Cardiac muscle cell (in vitro differentiated cells and primary cell): ENCODE data around the gene CCHCR1. TPM values are rescaled to one million over a fixed set of nuclear protein-coding genes. Genes with fewer than 3 reads are reported as not detected.

Experiments used
- DNase-seq, 2 donors: peaks; one replicate each; pipeline versions ENCODE4 v3.0.0 to v3.0.0-alpha.2; 2010 to 2017; ENCODE audit warnings: low read depth in 1 of 2, low spot score in 1 of 2
- H3K27ac ChIP-seq: fragments of 200-600 bp; sonication (generic); 2 replicates; pipeline ENCODE4 v1.5.1; 2016
- H3K27me3 ChIP-seq: fragments of 200-600 bp; sonication (generic); 2 replicates; pipeline ENCODE4 v1.6.0; 2016; ENCODE audit warnings: control low read depth
- H3K36me3 ChIP-seq: fragments of 200-600 bp; sonication (generic); 2 replicates; pipeline ENCODE4 v1.5.1; 2016; ENCODE audit warnings: control low read depth
- H3K4me1 ChIP-seq: fragments of 200-600 bp; sonication (generic); 2 replicates; pipeline ENCODE4 v1.8.1; 2017; ENCODE audit warnings: low read depth, mild to moderate bottlenecking, mixed run types
- H3K4me3 ChIP-seq: fragments of 200-600 bp; sonication (generic); 2 replicates; pipeline ENCODE4 v1.5.1; 2016; ENCODE audit warnings: mild to moderate bottlenecking
- H3K9me3 ChIP-seq: fragments of 200-600 bp; sonication (generic); 2 replicates; pipeline ENCODE4 v1.5.1; 2017; ENCODE audit warnings: low read depth, mild to moderate bottlenecking, control low read depth
- CTCF ChIP-seq: IDR thresholded peaks from 2 replicates; pipeline ENCODE4 v1.5.1; 2012; ENCODE audit warnings: low read depth, mild to moderate bottlenecking, low read length
- polyA plus RNA-seq: library from polyadenylated mRNA; unstranded; fragments of >200 nt; fragmentation: Nextera tagmentation; extraction: Ambion mirVana; gene quantifications from 2 replicates; pipeline ENCODE4 v1.2.1, GENCODE V29; 2016
- total RNA-seq: library from RNA; depleted of rRNA; stranded (reverse); fragments of >200 nt; gene quantifications from 2 replicates; pipeline ENCODE4 v1.2.3, GENCODE V29; 2016

The CCHCR1 gene
- total and polyA plus RNA-seq, 2 experiments from 2014 or later, result 29.1 to 55.5 TPM

GRCh38 chr6:31128093-31128676 is 29.4 kb downstream of the CCHCR1 start:
- H3K4me3 ChIP-seq, result no peak overlapping the region
- peaks cover 8% of the 10 kb centered on the region for H3K27me3 ChIP-seq
- peak; percentile 86 for TF ChIP-seq CTCF
- peak; percentile 48 to 75 for DNase-seq
- no peaks in the 10 kb centered on the region for H3K36me3 ChIP-seq
- H3K4me1 ChIP-seq, result no peaks in the 10 kb centered on the region
- H3K27ac ChIP-seq, result no peak overlapping the region
- no peaks in the 10 kb centered on the region for H3K9me3 ChIP-seq

DNA sequence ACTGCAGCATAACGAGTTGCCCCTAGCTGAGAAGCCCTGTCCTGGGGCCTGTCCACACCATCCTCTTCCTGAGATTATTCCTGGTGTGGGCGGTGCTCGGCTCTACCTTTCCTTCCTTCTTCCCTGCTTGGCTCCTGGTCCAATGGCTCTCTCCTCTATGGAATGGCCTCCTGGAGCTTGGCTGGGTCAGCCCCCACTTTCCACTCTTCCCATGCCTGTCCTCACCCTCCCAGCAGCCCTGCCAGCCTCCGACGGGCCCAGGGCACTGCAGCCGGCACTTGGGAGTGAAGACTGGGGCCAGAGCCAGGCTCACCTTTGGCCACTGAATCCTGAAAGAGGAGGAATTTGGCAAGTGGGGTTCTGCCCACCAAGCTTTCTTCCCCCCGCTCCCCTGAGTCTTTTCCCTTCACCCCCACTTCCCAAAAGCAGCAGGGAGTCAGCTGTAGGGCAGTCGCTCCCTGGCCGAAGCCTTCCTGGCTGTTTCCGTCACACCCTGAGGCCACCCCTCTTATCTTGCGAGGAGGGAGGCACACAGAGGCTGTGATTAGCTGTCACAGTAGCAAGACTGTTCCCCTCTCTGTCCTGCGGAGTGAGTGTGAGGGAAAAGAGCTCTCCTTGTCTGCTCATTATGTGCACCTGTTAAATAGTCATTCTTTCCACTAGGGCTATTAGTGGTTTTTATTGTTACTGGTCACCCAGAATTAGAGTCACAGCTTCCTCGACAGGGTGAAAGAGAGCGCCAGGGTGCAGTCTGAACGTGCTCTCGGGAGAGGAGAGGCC is 31.0 kb downstream of the CCHCR1 start:
- no peaks in the 10 kb centered on the region for H3K4me1 ChIP-seq
- no peak overlapping the region for H3K4me3 ChIP-seq
- peak overlapping the region; percentile 7 for H3K27ac ChIP-seq
- peaks cover 8% of the 10 kb centered on the region for H3K27me3 ChIP-seq
- no peak for TF ChIP-seq CTCF
- H3K36me3 ChIP-seq, result no peaks in the 10 kb centered on the region
- peak in 1 of 2 donors; percentile 33 for DNase-seq
- H3K9me3 ChIP-seq, result no peaks in the 10 kb centered on the region

- Histone ChIP-seq H3K9me3 (no peaks in the 10 kb centered on the region), H3K4me1 (no peaks in the 10 kb centered on the region), H3K4me3 (no peak overlapping the region), H3K36me3 (no peaks in the 10 kb centered on the region), H3K27ac (no peak overlapping the region), H3K27me3 (peaks cover 8% of the 10 kb centered on the region)
- no peak for TF ChIP-seq CTCF
- DNase-seq, result peak in 1 of 2 donors; percentile 38
Measured at GRCh38 chr6:31125586-31126363, 31.8 kb downstream of the CCHCR1 start.

- no peaks in the 10 kb centered on the region for H3K4me1 ChIP-seq
- DNase-seq, result peak in 1 of 2 donors; percentile 73
- H3K27ac ChIP-seq, result no peak overlapping the region
- TF ChIP-seq CTCF, result no peak
- H3K27me3 ChIP-seq, result peaks cover 8% of the 10 kb centered on the region
- H3K36me3 ChIP-seq, result no peaks in the 10 kb centered on the region
- no peaks in the 10 kb centered on the region for H3K9me3 ChIP-seq
- H3K4me3 ChIP-seq, result no peak overlapping the region
Measured at GRCh38 chr6:31125162-31125561, 32.4 kb downstream of the CCHCR1 start.

DNA sequence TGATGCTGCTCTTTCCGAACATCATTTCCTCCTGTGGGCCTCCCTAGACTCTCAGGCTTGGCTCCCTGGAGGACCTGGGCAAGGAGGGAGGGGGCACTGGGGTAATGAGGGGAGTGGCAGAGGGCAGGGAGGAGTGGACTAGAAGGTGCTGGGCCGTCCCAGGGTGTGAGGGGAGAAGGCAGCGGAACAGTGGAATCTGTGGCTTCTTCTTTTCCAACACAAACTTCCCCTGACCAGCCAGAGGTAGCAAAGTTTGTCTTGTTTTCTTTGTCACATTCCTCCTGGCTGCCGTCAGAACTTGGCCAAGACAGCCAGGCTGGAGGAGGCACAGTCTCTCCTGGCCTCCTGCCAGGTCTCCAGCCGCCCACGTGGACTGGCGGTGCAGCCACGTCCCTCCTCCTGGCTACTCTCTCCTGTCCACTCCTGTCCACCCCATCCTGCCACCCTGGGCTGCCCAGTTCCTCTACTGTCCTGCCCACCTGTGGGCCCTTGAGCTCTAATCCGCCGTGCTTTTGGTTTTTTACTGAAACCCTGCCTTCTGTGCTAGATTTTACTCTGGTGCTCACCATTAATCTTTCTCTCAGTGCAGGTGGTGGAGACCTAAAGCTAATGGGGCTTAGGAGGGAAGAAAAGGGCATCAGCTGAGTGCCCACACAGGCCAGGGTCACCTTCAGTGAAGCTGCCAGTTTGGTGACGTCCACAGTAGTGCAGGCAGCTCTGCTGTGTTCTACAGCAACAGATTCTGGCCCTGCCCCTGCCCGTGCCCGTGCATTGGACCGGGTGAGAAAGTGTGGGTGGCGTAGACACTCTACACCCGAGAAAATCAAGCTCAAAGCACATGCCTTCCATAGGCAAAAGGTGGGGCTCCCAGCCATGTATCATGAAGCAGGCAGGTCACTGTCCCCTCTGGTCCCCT is 34.6 kb downstream of the CCHCR1 start:
- Histone ChIP-seq H3K4me1 (no peaks in the 10 kb centered on the region), H3K27me3 (no peaks in the 10 kb centered on the region), H3K4me3 (no peak overlapping the region), H3K9me3 (no peaks in the 10 kb centered on the region), H3K36me3 (no peaks in the 10 kb centered on the region), H3K27ac (no peak overlapping the region)
- DNase-seq, result peak; percentile 41 to 93
- no peak for TF ChIP-seq CTCF
